HG03196 (cell line): ENCODE data around the gene LDAH.
A peak's percentile ranks its signal among the peaks of the same experiment; 100 is the strongest.

ENCODE experiments used
- ATAC-seq: cut with Tn5 transposase; IDR thresholded peaks from one replicate; pipeline ENCODE4 v1.9.1; 2021; ENCODE audit not compliant: unreplicated experiment

LDAH gene

DNA sequence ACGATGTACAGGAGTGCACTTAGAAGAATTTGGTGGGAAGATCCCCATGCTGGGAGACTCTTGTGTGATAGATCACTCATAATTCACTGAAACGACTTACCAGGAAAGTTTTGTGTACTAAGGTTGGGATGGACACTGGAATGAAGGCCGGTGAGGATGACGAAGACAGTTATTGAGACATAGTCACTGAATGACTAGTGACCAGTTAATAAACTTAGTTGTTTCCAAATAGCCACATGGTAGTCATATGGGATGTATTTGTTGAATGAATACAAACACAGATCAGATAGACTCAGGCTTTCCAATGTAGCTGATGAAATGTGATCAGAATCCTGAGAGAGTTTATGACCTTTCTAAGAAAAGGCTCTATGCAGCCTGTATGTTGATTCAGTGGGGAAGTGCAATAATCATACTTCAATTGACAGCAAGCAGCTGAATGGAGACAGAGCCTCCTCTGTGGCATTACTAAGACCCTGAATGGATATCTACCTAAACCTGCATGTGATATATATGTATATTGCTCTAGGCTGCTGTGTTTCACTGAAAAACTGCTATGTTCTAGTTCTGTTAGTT lies 135.6 kb downstream of the LDAH start:
- no peak for ATAC-seq

DNA sequence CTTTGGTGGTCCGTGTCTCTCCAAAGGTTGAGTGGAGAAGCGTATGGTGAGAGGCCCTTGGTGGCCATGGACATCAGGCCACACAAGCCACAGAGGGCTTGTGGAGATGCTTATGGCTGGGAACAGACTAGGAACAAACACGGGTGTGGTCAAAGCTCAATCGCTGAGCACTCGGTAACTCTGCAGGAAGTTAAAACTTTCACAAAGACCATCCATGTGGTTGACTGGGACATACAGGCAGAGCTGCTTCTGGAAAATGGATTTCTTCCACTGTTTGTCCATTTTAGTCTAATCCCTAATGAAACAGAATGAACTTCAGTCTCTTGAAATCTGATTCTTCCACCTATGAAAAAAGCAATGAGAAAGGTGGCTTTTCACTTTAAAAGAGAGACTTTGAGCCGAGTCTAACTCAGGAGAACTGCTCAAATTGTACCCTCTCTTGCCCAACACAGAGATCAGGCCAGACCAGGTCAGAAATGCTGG lies 138.3 kb downstream of the LDAH start:
- no peak for ATAC-seq

DNA sequence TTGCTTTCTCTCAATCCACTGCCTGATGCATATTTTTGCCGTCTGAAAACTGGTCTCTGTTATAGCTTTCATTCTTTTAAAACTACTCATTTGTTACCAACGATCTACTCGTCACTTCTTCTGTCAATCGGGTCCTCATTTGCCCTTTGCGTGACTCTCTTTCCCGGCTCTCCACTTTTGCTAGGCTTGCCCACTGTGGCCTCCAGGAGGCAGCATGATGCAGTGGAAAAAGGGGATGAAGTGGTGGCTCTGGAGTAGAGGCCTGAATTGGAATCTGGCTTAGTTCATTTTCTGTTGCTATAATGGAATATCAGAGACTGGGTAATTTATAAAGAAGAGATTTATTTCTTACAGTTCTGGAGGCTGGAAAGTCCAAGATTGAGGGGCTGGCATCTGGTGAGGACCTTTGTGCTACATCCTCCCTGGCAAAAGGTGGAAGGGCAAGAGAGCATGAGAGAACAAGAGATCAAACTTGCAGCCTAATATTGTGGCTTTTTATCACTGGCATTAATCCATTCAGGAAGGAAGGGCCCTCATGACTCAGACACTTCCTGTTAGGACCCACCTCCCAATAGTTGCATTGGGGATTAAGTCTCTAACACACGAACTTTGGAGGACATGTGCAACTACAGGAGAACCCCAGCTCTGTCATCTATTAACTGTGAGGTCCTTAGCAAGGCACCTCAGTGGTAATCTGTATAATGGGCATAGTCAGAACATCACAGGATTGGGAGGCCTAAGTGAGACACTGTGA lies 140.6 kb downstream of the LDAH start:
- no peak for ATAC-seq

DNA sequence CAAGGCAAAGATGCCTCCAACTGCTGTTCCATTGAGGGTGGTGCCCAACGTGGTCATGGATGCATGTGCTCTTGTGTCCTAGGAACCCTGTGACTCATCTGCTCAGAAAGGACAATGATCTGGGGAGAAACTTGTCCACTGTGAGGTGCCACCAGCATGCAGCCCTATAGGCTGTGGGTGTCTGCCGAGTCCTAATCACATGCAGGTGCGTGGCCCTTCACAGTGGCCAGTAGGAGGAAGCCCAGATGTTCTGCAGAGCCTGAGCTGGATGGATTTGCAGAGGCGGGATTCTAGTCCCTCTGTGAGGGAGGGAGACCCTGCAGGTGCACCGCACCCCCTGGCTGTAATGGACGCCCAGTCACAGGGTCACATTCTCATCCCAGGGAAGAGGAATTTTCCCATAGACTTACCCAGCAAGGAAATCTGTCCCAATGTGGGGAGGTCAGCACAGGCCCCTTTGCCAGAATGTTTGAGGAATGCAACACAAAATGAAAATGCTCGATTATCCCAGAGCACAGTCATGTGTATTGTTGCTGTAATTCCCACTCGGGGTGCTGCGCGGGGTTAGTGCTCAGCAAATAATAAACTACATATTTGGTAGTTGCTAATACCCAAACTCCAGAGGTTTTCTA lies 142.0 kb downstream of the LDAH start:
- no peak for ATAC-seq

DNA sequence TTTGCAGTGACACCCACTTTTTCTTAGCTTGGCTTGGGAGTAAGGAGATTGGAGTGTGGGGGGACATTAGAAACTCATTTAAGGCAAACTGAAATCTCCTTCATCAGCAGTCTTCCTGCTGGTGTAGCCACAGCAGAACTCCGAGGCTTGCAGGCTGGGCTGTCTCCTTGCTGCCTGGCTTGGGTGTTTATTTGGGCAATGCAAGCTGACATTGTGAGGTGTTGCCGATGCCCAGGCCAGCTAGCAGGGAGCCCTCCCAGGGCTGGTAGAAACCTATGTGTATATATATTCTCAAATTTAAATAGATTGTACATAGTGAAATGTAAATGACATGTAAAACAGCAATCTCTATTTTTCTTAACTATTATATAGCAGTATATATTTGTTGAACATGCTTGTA lies 144.1 kb downstream of the LDAH start:
- no peak for ATAC-seq

DNA sequence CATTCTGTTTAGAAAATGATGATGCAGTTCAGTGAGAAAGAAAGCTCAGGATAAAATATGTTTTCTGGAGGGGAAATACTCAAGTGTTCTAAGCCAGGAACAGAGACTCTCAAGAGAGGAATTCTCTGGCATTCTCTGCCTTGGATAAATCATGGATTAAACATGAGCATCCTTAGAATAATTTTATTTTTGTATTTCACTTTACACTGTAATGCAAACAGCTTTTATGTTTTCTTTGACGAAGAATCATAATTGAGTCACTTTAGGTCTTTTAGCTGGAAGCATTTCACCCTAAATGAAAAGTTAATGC lies 144.9 kb downstream of the LDAH start:
- no peak for ATAC-seq

DNA sequence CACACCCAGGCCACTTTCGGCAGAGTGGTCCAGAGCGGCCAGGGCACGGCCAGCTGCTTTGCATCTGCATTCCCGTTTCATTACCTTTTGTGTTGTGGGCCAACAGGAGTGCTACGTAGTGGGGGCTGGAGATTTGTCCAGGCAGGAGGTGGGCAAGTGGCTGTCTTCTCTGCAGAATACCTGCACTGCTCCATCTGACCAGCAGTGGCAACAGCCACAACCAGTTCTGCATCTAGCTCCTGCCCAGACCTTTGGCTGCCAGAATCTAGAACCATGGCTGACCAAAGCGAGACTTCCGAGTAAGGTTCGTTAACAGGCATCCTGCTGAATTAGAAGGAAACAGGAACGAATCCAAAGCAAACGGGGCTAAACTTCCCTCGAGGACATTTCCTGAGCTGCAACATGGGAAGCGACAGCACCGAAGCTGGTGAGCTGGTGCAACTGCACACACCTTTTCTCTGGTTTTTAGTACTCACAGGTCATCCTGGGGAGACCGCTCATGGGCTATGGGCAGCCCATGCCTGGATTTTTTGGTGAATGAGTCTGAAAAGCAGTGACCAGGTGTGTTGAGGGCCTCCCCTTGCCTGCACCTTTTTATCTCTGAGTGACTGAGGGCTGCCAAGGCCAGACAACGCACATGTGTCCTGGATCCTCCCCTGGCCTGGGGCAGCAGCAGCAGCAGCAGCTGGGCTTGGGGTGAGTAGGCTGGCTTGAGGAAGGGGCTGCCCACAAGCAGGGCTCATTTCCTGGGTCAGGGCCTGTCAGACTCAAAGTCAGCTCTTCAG lies 145.4 kb downstream of the LDAH start:
- peak; percentile 32 for ATAC-seq

DNA sequence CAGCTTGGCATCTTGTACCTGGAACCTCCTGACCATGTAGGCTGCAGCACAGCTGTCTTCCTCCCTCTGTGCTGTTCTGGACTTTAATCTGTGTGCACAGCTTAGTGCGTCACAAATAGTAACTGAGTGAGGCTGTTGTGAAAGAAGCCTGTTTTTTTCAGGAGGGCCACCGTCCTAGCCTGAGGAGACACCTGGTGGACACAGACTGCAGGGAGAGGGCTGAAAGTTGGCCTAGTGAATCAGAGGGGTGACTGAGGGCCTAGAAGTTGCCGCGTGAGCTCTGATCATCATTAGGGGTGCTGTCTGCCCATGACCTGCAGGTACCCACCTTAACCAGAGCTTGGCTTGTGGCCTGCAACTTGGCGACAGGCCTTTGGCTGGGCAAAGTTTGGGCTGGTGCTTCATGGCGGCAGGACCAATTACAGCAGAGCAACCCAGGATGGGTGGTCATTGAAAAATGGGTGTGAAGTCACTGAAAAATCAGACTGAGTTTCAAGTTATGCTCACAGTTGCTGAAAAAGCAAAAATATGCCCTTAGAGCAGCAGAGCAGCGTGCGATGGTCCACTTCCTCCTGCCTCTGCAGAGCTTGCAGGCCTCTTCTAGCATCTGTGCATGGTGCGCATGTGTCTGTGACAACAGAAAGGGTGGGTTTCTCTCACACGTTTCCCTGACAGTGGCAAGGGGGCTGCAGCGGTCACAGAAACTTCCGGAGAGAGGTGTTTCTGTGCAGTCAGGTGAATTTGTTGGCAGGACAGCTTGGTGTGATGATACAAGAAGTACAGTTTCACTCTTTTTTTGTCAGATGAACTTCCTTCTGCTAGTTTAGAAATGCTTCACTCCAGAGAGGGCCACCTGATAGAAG lies 146.3 kb downstream of the LDAH start:
- peak; percentile 72 for ATAC-seq

DNA sequence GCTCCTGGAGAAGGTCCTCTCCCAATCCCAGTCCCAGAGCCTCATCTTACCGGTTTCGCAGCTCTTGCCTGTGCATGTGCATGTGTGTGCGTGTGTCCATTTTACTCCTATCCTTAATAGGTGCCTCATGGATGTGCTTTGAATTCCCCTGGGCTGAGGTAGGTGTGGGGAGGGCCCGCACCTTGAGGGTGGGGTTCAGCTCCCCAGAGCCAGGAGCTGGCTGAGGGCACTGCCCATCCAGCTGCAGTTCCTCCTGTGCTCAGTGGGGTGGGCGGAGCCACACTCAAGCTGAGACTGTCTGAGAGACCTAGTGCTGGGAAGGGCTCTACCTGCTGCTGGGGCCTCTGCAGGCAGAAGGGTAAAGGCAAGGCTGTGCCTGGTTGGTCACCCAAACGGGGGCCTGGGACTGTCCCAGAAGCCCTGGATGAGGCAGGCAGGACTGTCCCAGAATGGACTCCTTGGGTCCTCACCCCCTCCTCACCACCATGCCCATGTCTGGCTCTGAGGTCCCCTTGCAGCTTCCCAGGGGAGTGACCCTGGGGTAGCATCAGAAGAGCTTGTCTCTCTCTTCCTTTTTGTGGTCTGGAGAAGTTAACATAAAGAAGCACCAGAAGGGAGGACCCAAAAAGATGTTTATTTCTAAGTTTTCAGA lies 147.1 kb downstream of the LDAH start:
- peak; percentile 53 for ATAC-seq

DNA sequence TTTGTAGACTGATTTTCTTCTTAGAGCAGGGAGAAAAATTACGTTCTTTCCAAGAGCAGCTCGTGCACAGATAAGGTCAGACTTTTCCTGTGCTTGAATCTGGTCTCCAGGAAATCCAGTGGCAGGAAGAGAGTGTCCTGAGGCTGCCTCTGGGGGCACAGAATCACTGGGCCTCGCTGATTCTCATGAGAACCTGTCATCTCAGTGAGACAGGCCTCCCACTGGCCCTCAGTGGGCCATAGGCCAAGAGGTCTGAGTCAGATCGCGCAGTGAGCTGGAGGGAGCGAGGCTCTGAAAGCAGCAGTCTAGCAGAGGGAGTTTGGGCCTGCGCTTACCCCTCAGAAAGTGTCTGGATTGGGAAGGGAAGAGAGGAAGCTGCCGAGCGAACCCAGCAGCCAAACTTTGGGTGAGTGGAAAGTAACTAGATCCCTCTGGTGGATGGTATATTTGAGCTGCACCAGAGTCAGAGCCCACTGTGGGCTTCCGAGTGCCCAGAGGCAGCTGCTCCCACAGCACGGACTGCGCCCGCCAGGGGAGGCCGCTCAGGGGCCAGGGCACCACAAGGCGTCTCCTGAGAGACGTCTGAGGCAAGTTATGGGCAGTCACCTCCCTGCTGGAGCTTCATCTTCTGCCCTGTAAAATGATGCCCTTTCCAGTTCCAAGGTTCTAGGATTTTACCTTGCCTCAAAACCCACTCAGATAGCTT lies 147.8 kb downstream of the LDAH start:
- ATAC-seq: no peak

DNA sequence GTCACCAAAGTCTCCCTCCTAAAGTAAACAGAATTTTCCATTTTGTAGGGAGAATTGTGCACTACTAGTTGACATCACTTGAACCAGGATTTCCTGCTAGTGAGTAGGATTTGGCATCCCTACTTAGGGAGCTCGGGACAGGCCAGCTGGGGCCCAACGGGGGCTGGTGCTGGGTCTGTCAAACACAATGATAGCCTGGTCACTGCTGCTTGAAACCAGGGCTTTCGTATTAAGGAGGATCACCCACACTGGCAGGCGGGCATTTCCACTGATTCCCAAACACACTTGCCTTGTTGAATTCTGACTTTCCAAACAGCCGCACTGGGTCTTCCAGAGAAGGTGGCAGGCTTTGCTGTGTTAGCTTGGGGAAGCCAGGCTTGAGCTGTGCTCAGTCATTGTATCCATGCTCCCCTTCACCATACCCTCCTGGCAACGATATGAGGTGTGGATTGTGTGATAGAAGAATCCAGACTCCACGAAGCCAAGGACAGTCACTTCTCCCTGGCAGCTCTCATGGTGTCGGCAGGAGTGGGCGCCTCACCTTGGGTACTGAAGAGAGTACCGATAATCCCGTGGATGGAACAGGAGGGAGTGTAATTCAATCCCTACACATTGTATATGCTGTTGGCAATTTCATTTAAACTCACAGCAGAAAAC lies 148.5 kb downstream of the LDAH start:
- no peak for ATAC-seq

DNA sequence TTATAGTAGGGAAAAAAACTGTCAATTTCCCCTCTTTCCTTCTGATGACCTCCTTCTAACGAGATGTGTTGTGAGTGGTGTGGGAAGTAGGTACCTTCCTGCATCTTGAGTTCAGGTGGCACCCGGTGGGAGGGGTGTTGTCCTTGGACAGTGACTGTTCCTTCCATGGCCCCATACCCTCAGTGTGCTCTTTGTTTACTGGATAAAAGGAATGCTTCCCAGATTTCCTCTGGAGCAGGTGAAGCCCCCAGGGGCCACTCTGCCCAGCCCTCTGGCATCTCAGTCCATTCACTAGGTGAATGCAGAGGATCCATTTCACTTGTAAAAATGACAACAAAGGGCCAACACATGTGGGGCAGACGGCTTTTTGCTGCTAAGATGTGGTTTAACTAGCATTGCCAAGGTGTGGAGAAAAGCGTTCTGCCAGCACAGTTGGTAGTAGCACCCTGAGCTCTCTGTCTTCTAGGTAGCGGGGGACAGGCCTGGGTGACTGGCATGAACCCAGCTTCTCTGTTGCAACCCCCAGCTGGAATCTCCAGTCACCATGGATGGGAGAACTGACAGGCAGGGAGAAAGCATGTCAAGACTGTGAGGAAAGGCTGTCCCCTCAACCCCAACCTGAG lies 149.1 kb downstream of the LDAH start:
- ATAC-seq: no peak

DNA sequence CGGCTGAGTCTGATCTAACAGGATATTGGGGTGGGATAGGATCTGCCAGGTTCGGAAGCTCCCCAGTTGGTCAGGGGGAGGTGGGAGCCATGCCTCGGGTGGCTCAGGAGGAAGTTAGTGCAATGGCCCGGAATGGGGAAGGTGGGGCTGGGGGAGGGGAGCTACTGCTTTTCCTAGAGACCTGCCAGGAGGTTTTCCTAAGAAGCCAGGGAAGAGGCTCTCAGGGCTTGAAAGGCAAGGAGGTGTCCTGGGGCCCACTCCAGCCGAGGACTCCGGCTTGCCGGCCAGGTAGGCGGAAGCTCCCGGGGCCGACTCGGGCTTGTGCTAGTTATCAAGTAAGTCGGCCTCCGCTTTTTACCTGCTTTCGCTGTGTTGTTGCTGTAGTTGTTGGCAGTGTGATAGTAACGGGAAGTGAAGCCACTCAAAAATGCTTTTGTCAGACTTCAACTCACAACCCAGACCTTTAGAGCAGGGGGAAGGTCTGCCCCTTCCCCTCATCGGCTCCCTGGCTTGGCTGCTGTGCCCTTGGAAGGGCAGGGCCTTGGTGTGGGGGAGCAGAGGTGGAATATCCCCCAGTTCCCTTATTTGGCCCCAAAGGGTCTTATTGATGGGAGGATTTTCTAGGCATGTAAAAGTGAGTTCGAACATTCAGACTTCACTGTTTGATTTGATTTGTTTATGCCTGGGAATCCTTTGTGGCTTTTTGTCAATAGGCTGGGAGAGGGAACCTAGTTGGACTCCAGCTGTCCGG lies 150.5 kb downstream of the LDAH start:
- no peak for ATAC-seq

DNA sequence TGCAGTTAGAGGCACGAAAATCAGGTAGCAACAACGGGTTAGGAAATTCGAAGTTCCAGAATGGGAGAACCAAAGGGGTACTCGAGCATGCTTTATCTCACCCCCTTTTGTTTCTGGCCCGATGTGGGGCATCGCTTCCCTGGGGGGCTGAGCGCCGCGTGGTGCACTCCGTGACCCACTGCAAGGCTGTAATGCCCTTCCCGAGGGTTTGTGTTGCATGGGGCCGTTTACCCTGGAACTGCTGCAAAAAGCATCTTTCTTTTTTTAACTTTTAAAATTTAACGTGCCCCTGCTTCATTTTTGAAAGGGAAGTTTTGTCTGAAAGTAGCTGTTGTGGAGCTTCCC lies 151.2 kb downstream of the LDAH start:
- no peak for ATAC-seq

DNA sequence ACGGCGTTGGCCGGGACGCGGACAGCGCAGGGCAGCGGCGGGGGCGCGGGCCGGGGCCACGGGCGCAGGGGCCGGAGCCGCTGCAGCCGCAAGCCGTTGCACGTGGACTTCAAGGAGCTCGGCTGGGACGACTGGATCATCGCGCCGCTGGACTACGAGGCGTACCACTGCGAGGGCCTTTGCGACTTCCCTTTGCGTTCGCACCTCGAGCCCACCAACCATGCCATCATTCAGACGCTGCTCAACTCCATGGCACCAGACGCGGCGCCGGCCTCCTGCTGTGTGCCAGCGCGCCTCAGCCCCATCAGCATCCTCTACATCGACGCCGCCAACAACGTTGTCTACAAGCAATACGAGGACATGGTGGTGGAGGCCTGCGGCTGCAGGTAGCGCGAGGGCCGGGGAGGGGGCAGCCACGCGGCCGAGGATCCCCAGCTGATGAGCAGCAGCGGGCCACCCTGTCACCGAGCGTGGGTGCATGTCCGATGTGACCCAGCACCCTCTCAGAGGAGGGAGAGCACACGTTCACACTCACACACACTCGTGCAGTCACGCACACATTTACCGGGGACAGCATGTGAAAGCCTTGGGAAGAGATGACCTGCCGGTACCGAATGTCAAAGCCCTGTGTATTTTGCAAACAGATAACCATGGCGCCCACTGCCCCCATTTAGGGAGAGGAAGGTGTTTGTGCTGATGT lies 151.7 kb downstream of the LDAH start:
- ATAC-seq: no peak

DNA sequence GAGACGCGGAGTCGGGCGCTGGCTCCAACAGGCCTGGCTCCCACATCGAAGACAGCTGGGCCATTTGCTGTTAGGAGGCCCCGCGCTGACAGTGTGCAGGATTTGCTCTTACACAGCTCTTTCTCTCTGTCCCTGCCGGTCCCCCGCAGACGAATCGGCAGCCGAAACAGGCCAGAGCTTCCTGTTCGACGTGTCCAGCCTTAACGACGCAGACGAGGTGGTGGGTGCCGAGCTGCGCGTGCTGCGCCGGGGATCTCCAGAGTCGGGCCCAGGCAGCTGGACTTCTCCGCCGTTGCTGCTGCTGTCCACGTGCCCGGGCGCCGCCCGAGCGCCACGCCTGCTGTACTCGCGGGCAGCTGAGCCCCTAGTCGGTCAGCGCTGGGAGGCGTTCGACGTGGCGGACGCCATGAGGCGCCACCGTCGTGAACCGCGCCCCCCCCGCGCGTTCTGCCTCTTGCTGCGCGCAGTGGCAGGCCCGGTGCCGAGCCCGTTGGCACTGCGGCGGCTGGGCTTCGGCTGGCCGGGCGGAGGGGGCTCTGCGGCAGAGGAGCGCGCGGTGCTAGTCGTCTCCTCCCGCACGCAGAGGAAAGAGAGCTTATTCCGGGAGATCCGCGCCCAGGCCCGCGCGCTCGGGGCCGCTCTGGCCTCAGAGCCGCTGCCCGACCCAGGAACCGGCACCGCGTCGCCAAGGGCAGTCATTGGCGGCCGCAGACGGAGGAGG lies 152.4 kb downstream of the LDAH start:
- no peak for ATAC-seq
